NCI-H2029 (cell line): ENCODE data around the gene GTSE1.

Source experiments
- DNase-seq: peaks from one replicate; lab custom pipeline; 2025; lab: John Stamatoyannopoulos, UW

The GTSE1 gene

DNA sequence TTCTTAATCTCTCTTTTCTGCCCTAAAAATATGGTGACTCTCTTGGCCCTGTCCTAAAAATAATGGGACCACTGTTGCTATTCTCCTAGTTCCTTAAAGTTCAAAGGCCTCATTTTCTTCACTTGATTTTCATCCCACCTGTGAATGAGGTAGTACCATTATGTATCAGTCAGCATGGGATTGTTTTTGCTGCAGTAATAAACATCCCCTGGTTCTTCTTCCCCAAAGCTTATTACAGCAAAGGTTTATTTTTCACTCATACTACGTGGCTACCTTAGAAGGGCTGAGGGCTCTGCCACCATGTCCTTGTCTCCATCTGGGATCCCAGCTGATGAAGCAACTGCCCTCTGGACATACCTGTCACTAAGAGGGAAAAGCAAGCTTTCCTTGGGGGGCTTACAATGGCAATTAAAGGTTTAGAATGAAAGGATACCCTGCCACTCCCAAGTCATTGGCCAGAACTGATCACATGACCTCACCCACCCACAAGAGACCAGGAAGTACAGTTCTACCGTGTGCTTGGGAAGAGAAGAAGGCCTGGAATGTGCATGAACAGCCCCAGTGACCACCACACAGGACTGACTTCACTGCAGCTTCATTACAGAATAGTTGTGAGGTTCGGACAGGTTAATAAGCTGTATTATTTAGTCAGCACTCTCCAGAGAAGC is 21.1 kb upstream of the GTSE1 start:
- no peak for DNase-seq

DNA sequence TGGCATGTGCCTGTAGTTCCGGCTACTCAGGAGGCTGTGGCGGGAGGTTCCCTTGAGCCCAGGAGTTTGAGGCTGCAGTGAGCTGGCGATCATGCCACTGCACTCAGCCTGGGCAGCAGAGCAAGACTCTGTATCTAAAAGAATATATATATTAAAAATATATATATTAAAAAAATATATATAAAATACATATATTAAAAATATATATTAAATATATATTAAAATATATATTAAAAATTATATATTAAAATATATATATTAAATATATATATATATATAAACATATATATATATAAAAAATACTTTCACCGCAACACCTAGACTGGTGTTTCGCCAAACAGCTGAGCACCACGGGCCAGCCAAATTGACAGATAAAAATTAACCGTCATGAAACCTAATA is 20.1 kb upstream of the GTSE1 start:
- DNase-seq = no peak

DNA sequence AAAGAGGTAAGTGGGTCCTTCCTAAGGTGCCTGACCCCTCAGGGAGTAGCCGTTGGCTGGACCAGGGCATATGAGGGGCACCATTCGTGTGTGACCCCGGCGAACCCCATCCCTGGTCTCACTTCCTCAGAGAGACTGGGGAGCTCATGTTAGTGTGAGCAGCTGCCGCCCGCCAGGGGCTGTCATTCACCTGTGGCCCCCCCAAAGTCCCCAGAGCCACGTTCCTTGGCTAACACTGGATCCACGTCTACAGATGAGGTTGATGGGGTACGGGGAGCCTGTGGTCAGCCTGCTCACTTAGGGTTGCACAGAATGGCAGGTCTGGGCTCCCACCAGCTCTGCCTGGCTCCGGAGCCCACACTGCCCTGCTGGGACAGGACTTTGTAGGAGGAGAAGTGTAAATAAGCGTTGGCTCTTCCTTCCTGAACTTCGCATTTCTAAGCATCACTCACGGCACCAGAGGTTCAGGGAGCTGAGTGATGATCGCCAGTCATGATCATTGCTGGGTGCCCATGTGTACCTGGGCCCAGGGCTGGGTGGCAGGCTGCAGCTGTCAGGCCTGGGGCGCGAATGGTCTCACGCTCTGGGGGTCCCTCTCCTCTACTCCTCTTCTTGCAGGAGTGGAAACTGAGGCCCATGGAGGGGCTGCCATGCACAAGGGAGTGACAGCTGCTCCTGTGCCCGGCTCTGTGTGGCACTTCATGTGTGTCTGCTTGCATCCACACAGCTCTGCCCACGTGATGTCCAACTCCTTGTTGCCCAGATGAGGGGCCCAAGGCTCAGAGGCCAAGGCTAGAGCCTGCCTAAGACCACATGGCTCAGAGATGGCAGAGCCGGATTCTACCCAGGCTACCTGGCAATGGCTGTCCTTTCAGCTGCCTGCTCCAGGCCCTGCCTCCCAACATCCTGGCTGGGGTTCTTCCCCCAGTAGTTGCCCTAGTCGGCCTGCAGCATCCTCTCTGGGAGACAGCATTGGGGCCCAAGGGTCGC is 17.7 kb upstream of the GTSE1 start:
- no peak for DNase-seq

DNA sequence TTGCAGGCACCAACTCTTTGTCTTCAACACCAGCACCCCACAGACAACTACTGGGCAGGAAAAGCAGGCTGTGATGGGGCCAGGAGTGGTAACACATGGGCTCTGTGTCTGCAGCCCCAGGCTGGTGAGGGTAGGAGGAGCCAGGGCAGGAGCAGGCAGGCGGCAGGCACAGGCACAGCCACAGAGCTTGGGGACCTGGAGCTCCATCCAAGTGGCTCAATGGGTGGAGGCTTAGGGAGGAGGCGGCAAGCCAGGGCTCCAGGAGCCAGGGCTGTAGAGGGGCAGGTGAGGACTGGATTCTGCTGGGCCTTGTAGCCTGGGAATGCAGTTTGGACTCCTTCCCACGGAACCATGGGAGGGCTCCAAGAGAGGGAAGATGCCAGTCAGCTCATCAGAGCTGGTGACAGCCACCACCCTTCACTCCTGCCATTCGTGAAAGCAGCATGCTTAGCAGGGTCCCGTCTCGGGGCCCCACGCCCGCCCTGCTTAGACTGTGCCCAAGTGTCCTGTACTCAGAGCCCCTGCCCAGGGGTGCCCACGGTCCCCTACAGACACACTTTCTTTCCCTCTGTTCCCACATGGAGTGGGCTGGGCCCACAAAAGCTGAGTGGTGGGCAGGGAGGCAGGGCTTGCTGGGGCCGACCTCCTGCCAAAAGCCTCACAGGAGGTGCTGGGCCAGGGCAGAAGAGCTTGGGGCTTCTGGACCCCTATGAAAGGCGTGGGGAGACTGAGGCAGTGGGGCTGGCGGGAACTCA is 16.4 kb upstream of the GTSE1 start:
- DNase-seq = no peak

DNA sequence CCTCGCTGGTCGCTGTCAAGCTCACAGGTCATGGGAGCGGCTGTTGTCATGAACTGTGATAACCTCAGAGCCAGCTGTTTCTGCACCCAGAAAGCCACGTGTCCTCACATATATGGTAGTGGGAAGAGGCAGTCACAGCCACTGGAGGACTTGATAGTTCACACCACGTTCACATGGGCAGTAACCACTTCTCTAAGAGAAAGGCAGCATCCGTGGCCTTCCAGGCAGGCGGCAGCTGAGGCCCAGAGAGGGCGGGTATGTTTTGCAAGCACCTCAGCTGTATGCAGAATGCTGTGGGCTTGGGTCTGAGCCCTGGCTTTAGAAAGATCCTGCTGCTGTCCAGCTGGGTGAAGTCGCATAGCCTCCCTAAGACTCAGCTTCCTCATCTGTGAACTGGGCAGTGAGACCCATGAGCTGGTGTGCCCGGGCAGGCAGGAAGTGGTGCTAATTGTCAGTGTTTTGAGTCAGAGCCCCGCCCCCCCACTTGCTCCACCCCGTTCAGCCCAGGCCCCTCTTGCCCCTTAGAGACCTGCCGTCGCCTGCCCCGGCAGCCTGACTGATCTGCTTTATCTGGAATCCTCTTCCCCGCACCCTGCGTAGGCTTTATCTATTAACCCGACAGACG is 15.6 kb upstream of the GTSE1 start:
- DNase-seq = no peak

DNA sequence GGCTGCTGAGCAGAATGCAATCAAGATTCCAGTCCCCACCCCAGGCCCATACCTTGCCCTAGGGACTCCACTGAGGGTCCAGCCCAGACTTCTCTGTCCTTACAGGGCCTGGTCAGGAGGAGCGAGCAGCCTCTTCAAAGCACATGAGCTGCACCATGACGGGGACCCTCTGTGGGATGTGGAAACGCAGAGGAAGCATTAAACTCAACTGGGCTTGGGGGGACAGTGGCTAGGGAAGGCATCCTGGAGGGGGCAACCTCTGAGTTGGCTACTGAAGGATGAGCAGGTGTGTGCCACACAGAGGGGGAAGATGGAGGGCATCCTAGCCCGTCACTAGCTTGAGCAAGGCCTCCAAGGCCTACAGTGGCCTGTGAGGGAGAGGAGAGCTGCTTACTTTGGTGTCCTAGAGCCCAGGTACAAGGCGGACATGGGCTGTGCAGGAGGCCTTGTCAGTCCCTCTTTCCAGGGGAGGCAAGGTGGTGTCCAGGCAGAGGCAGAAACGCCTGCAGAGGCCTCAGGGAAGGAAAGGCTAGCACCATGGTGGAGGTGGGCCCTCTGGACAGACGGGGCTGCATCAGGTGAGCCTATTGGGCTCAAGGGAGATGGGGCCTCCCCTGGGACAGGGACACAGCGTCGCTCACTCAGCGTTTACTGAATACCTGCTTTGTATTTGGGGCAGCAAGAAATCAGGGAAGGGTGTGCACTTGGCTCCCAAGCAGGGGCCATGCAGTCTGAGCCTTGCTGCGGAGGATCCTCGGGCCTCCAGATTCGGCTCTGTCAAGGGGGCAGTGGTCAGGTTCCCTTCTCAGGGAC is 14.6 kb upstream of the GTSE1 start:
- no peak for DNase-seq

DNA sequence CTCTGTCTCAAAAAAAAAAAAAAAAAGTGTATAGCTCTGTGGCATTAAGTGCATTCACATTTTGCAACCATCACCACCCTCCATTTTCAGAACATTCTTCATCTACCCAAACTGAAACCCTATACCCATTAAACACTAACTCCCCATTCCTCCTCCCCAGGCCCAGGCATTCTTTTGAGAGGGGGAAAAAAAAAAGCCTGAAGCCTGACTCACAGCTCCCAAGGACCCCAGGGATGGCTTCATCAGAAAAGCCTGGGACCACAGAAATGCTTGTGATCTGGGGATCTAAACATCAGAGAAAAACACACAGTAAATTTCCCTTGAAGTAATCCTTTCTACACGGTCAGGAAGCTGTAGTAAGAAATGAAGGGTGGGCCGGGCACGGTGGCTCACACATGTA is 10.7 kb upstream of the GTSE1 start:
- DNase-seq = no peak

DNA sequence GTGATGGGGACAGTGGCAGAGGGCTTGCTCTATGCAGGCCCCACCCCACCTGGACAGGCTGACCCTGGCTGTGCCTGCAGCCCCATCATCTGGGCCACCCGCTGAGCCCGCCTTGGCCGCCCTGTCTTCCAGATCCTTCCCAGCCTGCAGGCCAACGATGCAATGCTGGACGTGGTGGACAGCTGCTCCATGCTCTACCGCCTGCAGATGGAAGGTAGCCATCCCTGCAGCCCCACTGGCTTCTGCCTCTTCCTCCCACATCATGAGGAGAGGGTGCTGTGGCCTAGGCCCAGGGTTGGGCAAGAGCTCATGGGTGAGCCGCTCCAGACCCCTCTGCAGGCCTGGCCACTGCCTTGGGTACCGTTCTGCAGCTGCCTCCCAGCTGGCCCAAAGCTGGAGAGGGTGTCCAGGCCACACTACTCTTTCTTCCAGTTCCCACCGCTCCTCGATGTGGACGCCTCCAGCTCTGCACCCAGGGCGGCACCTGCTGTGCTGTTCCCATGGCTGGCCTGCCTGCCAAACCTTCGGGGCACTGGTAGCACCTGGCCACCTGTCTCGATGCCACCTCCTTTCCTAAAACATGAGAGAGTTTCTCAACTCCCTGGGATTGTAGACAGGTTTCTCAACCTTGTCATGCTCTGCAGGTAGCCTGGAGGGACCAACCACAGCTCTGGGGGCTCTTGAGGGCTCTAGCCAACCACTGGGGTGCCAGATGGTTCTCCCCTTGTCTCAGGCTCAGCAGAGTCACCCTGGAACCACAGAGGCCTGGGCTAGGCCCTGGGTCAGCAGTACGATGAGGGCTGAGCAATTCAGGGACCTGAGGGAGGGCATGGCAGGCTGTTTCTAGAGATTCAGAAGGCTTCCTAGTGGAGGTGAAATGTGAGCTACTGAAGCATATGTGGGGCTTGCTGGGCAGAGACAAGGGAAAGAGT is 9.5 kb upstream of the GTSE1 start:
- no peak for DNase-seq

DNA sequence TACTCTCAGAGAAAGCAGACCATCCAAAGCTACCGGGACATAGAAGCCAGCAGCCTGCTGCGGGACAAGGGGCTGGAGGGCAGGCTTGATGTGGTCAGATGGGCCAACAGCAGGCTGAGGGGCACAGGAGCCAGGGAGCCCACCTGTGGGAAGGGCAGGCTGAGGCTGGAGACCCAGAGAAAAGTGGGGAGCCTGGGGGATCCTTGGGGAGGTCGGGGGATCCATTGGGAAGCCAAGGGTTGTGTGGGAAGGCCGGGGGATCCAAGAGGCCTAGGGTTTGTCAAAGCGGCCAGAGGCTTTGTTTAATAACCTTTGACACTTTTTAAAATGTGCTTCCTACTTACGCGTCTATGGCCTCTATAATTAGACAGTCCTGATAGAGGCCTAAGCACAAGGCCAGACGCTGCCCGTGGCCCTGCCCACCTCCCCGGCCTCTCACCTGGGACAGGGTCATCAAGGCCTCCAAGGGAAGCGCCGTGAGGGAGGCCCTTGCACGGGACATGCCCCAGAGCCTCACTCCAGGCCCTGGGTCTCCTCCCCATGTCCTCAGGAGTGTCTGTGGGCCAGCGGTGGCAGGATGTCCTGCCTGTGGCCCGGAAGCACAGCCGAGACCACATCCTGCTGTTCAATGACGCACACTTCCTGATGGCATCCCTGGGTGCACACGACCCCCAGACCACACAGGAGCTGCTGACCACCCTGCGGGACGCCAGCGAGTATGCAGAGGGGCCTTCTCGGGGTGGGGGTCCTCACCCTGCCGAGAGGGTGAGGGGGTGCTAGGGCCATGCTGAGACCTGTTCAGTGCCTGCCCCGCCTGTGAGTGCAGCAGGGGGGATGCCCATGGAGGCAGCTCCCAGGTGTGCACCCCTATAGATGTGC is 8.6 kb upstream of the GTSE1 start:
- no peak for DNase-seq

DNA sequence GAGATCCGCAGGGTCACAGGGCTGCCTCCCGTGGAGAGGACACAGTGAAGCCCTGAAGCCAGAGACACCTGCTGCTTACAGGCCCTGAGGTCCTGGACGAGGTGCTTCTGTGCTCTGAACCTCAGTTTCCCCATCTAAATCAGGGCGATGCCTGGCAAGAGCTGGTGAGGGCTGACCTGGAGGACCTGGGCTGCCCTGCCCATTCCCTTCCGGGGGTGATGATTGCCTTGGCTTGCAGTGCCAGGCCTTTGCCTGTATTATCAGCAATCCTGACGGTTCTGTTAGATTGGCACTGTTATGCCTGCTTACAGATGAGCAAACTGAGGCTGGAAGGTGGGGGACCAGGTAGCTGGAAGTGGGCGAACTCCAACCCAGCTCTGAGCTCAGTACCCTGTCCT is 7.8 kb upstream of the GTSE1 start:
- DNase-seq = no peak

DNA sequence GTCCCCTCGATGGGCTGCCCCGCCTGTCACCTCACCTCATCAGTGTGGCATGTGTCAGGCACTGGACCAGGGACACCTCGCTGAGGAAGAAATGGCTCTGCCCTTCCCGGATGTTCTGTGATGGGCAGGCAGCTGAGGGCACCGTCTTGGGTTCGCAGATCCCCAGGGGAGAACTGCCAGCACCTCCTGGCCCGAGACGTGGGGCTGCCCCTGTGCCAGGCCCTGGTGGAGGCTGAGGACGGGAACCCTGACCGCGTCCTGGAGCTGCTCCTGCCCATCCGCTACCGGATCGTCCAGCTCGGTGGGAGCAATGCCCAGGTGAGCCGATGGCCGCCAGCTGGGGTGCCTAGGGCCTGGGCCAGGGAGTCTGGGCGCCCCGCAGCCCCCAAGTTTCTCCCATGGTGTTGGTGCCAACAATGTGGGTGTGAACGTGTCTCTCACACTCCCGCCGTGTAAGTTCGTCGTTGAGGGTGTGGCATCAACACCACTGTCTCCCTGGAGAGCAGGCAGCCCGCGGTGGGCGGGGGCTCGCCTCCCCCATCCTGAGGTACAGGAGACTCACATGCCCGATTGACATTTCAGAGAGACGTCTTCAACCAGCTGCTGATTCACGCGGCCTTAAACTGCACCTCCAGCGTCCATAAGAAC is 7.3 kb upstream of the GTSE1 start:
- no peak for DNase-seq

DNA sequence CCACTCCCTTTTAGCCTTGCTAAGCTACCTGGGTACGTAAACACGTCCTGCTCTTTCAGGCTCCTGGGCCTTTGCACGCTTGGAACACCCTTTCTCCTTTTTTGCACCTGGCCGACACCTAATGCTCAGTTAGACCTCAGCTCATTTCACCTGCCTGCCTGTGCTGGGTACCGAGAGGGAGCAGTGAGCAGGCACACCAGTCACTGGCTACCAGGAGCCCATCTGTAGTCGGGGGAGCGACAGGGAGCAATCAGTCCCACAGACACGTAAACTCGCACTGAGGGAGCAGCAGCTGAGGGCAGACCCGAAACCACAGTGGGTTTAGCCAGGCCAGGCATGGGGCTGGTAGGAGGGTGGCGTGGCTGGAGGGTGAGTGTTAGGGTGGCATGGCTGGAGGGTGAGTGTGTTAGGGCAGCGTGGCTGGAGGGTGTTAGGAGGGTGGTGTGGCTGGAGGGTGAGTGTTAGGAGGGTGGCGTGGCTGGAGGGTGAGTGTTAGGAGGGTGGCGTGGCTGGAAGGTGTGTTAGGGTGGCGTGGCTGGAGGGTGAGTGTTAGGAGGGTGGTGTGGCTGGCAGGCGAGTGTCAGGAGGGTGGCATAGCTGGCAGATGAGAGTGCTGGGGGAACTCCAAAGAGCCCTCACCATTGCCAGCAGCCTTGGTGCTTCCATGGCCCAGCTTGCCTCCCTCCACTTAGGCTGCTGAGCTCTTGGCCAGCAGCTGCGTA is 6.4 kb upstream of the GTSE1 start:
- DNase-seq = no peak

DNA sequence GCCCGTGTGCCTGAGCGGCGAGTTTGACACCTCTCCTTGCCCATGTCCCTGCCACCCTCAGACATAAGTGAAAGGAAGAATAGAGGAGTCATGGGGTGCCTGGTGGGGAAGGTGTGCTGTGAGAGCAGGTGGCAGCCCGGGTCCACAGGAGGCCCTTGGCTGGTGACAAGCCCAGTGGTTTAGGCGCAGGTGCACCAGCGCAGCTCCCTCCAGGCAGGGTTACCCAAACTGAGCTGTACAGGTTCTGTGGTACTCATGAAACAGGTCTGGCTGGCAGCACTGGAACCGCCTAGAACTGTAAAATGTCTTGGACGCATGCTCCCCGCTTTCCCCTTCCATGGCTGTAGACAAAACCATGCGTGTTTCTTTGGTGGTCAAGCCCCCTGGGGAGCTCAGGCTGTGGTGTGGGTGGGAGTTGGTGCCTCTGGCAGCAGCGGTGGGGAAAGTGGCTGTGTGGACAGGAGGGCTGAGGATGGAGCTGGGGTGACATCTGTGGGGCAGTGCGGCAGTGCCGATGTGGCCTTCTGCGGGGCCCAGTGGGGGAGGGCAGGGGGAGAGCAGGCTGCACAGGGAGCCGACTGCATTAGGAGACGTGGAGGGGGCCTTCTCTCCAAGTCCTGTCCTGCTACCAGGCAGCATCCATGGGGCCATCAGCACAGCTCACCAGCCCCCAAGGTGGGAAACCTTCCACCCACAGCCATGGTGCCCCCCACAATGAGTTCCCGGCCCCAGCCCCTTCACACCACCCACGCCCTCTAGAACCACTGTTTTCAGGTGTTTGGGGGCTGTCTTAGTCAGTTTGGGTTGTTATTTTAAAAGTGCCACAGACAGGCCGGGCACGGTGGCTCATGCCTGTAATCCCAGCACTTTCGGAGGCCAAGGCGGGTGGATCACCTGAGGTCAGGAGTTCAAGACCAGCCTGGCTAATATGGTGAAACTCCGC is 5.6 kb upstream of the GTSE1 start:
- no peak for DNase-seq

DNA sequence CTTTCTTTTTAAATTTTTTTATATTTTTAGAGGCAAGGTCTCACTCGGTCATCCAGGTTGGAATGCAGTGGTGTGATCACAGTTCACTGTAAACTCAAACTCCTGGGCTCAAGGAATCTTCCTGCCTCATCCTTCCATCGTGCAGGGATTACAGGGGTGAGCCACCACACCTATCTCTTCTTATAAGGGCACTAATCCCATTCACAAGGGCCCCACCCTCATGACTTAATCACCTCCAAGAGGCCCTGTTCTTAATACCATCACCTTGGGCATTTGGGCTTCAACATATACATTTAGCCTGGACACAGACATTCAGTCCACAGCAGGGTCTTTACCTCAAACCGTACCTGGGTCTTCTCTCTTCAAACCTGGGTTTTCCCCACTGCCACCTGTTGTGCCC is 4.5 kb upstream of the GTSE1 start:
- DNase-seq = no peak

DNA sequence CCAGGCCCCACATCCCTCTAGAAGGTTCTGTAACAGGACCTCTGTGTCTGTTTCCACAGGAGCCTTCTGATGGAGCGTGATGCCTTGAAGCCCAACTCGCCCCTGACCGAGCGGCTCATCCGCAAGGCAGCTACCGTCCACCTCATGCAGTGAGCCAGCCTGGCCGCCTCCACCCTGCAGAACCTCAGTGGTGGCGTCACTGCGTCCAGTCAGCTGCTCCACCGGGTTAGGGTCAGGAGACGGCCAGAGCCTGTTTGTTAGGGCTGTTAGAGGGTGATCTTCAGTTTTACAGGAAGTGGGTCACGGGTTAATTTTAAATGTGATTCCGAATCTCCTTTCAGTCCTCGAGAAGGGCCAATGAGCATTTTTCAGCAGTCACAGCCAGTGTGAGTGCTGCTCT is 3.9 kb upstream of the GTSE1 start:
- DNase-seq = no peak

DNA sequence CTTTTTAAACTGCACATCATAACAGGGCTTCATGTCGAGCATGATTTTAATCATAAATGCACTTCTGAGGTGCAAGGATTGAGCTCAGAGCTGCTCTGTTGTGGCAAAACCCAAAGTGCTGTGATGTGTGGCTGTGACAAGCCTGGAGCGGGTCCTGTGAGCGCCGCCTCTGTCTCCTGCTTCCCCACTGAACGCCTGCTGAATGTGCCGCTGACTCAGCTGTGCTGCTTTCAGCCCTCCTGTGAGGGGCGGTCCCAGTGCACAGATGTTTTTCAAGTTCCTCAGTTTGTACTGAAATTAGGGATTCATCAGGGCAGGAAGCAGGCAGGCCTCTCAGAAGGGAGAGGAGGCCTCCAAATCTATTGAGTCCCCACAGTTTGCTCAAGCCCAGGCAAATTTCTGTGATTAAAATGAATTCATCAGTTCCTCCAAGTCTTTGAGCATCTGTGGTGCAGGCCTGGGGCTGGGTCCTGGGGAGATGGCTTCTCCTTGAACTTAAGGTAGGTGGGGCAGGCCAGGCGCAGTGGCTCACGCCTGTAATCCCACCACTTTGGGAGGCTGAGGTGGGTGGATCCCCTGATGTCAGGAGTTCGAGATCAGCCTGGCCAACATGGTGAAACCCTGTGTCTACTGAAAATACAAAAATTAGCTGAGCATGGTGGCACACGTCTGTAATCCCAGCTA is 3.0 kb upstream of the GTSE1 start:
- DNase-seq = no peak
